Measurements from ENCODE around the gene CKAP5. TPM values are rescaled to one million over a fixed set of nuclear protein-coding genes. Genes with fewer than 3 reads are reported as not detected.
A peak's percentile ranks its signal among the peaks of the same experiment; 100 is the strongest.

CKAP5 gene
- total RNA-seq, 1 experiment from 2014 or later, result 171 TPM

DNA sequence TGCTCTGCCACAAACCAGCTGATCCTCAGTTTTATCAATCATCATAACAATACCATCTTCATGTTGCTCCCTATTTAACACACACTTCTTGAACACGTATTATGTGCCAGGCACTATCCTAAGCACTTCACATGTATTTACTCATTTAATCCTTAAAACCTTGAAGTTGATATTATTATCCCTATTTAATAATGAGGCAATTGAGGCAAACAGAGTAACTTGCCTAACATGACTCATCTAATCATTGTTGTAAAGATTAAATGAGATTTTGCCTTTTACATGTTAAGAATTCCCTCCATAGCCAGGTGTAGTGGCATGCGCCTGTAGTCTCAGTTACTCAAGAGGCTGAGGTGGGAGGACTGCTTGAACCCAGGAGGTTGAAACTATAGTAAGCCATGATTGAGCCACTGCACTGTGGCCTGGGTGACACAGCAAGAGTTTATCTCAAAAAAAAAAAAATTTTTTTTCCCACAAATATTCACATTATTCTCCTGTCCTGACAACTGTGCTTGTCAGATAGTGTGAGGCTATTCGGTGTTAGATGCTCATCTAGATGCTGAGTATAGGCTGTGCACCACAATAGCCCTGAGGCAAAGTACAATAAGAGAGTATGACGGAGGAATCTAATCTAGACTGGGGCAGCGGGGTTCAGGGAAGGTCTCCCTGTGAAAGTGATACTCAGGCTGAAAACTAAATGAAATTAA, 13.4 kb downstream of the CKAP5 start (continued):
- TF ChIP-seq ATF1 (CRISPR knock-in tag; IDR thresholded peaks at IDR 0.05) (no peak), CBFB (CRISPR knock-in tag; IDR thresholded peaks at IDR 0.05; ENCODE audit: low read depth) (no peak)

DNA sequence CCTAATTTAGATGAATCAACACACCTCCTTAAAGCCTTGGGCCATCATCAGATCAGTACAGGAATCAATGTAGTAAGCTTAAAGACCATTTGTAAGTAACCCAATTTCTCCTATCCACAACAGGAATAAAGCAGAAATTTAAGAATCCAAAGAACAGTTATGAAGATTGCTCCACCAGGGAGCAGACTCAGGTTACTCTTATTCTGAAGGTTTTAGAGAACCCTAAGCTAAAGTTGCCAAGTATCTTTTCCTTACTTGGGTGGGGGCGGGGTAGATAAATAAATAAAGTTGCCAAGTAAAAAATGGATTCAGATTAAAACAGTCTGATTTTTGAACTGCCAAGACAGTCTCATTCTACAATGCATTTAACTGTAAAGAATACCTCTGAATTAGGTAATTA, 18.1 kb downstream of the CKAP5 start:
- no peak for TF ChIP-seq NR2C2 (CRISPR knock-in tag; IDR thresholded peaks at IDR 0.05)
- no peak for TF ChIP-seq GTF2I (CRISPR knock-in tag; conservative IDR thresholded peaks at IDR 0.05)
- no peak for TF ChIP-seq SP1 (CRISPR knock-in tag; conservative IDR thresholded peaks at IDR 0.05)
- no peak for TF ChIP-seq CREB1 (CRISPR knock-in tag; IDR thresholded peaks at IDR 0.05)
- ChIA-PET POLR2A (no interaction called here), CTCF (no interaction called here)
- no peak for ATAC-seq
- no peaks in the 10 kb centered on the region for H3K9me3 Mint-ChIP-seq
- H3K4me1 Mint-ChIP-seq, result peaks cover 38% of the 10 kb centered on the region
- H3K4me3 Mint-ChIP-seq, result no peak overlapping the region
- H3K27me3 Mint-ChIP-seq (ENCODE audit: low read depth), result no peaks in the 10 kb centered on the region
- no peaks in the 10 kb centered on the region; the same call in 1 of the 2 replicates for H3K36me3 Mint-ChIP-seq
- H3K27ac Mint-ChIP-seq, result peak overlapping the region; percentile 38; the same call in 1 of the 2 replicates
- no peak for DNase-seq (ENCODE audit: low spot score)

GRCh38 chr11:46826310-46827044, 19.6 kb downstream of the CKAP5 start:
- H3K36me3 Mint-ChIP-seq, result no peaks in the 10 kb centered on the region; the same call in 1 of the 2 replicates
- CTCF ChIA-PET, result interaction anchor here (0.5 to 1.3 kb wide), 8 partner anchors 9 to 334 kb away, joined by 3 to 7 read pairs (median 4); partner anchors contain the start of gene LRP4
- no peak for TF ChIP-seq ATF2 (CRISPR knock-in tag; IDR thresholded peaks at IDR 0.05; ENCODE audit: borderline replicate concordance, low read depth)
- no peak for TF ChIP-seq JUN (CRISPR knock-in tag; IDR thresholded peaks at IDR 0.05)
- no peak for TF ChIP-seq NR3C1 (CRISPR knock-in tag; conservative IDR thresholded peaks at IDR 0.05; ENCODE audit: low read depth)
- TF ChIP-seq, protein P1, sequence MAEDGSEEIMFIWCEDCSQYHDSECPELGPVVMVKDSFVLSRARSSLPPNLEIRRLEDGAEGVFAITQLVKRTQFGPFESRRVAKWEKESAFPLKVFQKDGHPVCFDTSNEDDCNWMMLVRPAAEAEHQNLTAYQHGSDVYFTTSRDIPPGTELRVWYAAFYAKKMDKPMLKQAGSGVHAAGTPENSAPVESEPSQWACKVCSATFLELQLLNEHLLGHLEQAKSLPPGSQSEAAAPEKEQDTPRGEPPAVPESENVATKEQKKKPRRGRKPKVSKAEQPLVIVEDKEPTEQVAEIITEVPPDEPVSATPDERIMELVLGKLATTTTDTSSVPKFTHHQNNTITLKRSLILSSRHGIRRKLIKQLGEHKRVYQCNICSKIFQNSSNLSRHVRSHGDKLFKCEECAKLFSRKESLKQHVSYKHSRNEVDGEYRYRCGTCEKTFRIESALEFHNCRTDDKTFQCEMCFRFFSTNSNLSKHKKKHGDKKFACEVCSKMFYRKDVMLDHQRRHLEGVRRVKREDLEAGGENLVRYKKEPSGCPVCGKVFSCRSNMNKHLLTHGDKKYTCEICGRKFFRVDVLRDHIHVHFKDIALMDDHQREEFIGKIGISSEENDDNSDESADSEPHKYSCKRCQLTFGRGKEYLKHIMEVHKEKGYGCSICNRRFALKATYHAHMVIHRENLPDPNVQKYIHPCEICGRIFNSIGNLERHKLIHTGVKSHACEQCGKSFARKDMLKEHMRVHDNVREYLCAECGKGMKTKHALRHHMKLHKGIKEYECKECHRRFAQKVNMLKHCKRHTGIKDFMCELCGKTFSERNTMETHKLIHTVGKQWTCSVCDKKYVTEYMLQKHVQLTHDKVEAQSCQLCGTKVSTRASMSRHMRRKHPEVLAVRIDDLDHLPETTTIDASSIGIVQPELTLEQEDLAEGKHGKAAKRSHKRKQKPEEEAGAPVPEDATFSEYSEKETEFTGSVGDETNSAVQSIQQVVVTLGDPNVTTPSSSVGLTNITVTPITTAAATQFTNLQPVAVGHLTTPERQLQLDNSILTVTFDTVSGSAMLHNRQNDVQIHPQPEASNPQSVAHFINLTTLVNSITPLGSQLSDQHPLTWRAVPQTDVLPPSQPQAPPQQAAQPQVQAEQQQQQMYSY (CRISPR knock-in tag; IDR thresholded peaks at IDR 0.05), result 0 out of 2 replicates have a peak, but pooled peaks have one; percentile 29
- TF ChIP-seq, protein P2, sequence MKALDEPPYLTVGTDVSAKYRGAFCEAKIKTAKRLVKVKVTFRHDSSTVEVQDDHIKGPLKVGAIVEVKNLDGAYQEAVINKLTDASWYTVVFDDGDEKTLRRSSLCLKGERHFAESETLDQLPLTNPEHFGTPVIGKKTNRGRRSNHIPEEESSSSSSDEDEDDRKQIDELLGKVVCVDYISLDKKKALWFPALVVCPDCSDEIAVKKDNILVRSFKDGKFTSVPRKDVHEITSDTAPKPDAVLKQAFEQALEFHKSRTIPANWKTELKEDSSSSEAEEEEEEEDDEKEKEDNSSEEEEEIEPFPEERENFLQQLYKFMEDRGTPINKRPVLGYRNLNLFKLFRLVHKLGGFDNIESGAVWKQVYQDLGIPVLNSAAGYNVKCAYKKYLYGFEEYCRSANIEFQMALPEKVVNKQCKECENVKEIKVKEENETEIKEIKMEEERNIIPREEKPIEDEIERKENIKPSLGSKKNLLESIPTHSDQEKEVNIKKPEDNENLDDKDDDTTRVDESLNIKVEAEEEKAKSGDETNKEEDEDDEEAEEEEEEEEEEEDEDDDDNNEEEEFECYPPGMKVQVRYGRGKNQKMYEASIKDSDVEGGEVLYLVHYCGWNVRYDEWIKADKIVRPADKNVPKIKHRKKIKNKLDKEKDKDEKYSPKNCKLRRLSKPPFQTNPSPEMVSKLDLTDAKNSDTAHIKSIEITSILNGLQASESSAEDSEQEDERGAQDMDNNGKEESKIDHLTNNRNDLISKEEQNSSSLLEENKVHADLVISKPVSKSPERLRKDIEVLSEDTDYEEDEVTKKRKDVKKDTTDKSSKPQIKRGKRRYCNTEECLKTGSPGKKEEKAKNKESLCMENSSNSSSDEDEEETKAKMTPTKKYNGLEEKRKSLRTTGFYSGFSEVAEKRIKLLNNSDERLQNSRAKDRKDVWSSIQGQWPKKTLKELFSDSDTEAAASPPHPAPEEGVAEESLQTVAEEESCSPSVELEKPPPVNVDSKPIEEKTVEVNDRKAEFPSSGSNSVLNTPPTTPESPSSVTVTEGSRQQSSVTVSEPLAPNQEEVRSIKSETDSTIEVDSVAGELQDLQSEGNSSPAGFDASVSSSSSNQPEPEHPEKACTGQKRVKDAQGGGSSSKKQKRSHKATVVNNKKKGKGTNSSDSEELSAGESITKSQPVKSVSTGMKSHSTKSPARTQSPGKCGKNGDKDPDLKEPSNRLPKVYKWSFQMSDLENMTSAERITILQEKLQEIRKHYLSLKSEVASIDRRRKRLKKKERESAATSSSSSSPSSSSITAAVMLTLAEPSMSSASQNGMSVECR (CRISPR knock-in tag; IDR thresholded peaks at IDR 0.05; ENCODE audit: borderline replicate concordance), result no peak
- TF ChIP-seq ZNF219 (CRISPR knock-in tag; IDR thresholded peaks at IDR 0.05; ENCODE audit: borderline replicate concordance), result no peak
- no peak for TF ChIP-seq ESRRA (CRISPR knock-in tag; IDR thresholded peaks at IDR 0.05; ENCODE audit: borderline replicate concordance)
- TF ChIP-seq SP1 (CRISPR knock-in tag; conservative IDR thresholded peaks at IDR 0.05), result peak; percentile 56; the same call in 1 of the 2 replicates
- no peak for TF ChIP-seq KAT7 (CRISPR knock-in tag; IDR thresholded peaks at IDR 0.05; ENCODE audit: borderline replicate concordance)
- 0 out of 2 replicates have a peak, but pooled peaks have one; percentile 44 for TF ChIP-seq ETV6 (CRISPR knock-in tag; IDR thresholded peaks at IDR 0.05)
- 0 out of 2 replicates have a peak, but pooled peaks have one; percentile 21 for TF ChIP-seq GABPB1 (CRISPR knock-in tag; IDR thresholded peaks at IDR 0.05)
- no peak for TF ChIP-seq PREB (CRISPR knock-in tag; IDR thresholded peaks at IDR 0.05; ENCODE audit: borderline replicate concordance)
- no peak for TF ChIP-seq ZNF416 (CRISPR knock-in tag; IDR thresholded peaks at IDR 0.05)
- no peak for TF ChIP-seq NR2C2 (CRISPR knock-in tag; IDR thresholded peaks at IDR 0.05)

More at GRCh38 chr11:46826310-46827044, 19.6 kb downstream of the CKAP5 start:
- Mint-ChIP-seq H3K4me1 (peaks cover 35% of the 10 kb centered on the region), H3K4me3 (peak overlapping the region; percentile 71), H3K9me3 (no peaks in the 10 kb centered on the region), H3K27me3 (ENCODE audit: low read depth) (no peaks in the 10 kb centered on the region), H3K27ac (peak overlapping the region; percentile 68)
- DNase-seq (ENCODE audit: low spot score) (peak; percentile 88), ATAC-seq (peak; percentile 99)
- POLR2A ChIA-PET, result interaction anchor here (0.6 to 1.3 kb wide), 4 partner anchors 20 to 378 kb away, joined by 3 to 7 read pairs (median 3); partner anchors contain the start of gene CKAP5
